ENCODE data around the gene FRG2B. TPM values are rescaled to one million over a fixed set of nuclear protein-coding genes. Genes with fewer than 3 reads are reported as not detected.

FRG2B gene
- total and polyA plus RNA-seq, 2 of the 13 experiments (the other 11 are each of a cell fraction or from before 2014, with no cell fraction given), result not detected

DNA sequence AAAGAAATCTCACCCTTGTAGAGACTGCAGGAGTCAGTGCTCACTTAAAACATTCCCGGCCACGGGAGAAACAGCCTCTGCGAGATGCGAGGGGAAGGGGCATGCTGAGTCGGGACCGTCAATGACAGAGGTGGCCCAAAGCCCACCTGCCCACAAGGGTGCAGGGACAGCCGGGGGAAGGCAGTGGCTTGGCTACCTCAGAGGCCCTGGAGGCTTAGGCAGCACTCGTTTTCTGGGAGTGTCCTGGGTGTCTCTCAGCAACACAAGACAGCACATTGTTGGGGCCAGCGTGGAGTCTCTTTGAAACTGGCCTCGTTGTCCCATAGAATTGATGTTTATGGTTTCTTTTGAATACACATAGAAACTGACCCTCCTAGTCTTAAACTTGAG lies 35.6 kb downstream of the FRG2B start (continued):
- TF ChIP-seq, protein P1, sequence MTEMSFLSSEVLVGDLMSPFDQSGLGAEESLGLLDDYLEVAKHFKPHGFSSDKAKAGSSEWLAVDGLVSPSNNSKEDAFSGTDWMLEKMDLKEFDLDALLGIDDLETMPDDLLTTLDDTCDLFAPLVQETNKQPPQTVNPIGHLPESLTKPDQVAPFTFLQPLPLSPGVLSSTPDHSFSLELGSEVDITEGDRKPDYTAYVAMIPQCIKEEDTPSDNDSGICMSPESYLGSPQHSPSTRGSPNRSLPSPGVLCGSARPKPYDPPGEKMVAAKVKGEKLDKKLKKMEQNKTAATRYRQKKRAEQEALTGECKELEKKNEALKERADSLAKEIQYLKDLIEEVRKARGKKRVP (CRISPR knock-in tag; IDR thresholded peaks at IDR 0.05), result no peak
- TF ChIP-seq, protein P2, sequence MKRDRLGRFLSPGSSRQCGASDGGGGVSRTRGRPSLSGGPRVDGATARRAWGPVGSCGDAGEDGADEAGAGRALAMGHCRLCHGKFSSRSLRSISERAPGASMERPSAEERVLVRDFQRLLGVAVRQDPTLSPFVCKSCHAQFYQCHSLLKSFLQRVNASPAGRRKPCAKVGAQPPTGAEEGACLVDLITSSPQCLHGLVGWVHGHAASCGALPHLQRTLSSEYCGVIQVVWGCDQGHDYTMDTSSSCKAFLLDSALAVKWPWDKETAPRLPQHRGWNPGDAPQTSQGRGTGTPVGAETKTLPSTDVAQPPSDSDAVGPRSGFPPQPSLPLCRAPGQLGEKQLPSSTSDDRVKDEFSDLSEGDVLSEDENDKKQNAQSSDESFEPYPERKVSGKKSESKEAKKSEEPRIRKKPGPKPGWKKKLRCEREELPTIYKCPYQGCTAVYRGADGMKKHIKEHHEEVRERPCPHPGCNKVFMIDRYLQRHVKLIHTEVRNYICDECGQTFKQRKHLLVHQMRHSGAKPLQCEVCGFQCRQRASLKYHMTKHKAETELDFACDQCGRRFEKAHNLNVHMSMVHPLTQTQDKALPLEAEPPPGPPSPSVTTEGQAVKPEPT (CRISPR knock-in tag; IDR thresholded peaks at IDR 0.05; ENCODE audit: low read depth), result no peak

DNA sequence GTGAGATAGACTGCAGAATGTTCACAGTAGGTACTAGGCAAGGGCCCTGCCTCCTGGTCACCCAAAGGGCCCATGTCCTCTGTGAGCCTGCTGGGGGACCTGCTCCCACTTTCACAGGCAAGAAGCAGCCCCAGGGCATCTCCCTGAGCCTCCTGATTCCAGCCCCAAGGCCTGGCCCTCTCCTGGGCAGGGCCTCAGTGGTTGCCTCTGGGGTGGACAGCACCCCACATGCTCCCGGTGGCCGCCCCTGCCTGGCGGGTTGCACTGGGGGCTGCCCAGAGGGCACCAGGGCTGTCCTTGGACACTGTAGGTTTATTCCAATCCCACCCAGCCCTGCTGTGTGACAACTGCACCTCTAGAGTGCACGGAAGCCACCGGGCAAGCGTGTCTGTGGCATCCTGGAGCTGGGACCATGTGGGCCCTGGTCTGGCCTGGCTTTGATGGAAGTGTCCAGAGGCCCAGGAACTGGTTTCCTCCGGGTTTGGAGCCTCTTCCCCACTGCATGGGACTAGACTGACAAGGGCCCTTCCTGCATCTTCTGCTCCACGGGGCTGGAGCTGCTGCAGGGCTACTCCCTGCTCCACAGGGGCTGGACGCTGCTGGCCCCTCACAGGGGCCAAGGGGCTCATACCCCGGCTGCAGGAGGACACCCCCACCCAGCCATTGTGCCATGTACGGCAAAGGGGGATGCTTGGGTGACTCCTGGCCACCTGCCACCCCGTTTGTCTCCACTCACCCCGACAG lies 36.2 kb downstream of the FRG2B start:
- no peak for DNase-seq (ENCODE audit: low spot score)
- H2AFZ ChIP-seq (ENCODE audit: low read length), result no peak overlapping the region
- no TSS peak for BruUV-seq (replicated peaks)
- in situ Hi-C loops (cut with HindIII; ENCODE audit: extremely low pct_ligation_motif_present, low pct_unique_long_range_greater_than_20kb), result no loop called here
- H3K4me2 ChIP-seq (ENCODE audit: low read depth, low read length), result no peak overlapping the region
- ChIA-PET CTCF (ENCODE audit: low intra/inter-chr PET ratio, low total read pairs) (no interaction called here), POLR2A (no interaction called here)
- no peaks in the 10 kb centered on the region for H3K36me3 ChIP-seq (replicated peaks in 1 of 2; ENCODE audit: control insufficient read depth in 1 of 2, insufficient read depth in 2 of 2, low read length in 2 of 2)
- no peak overlapping the region for H3K4me3 ChIP-seq (replicated peaks in 1 of 3; ENCODE audit: insufficient read depth in 1 of 3, low read depth in 2 of 3, low read length in 3 of 3)
- no peaks in the 10 kb centered on the region for H3K9me3 ChIP-seq (ENCODE audit: low read length)
- peaks cover 3 to 28% of the 10 kb centered on the region in 2 experiments; a peak in 3 of 5 replicates for H3K27me3 ChIP-seq (ENCODE audit: control insufficient read depth in 1 of 2, insufficient read depth in 2 of 2, low read length in 2 of 2)
- H4K20me1 ChIP-seq (ENCODE audit: insufficient read depth, low read length), result no peaks in the 10 kb centered on the region
- no peak for FAIRE-seq
- intact Hi-C loops (cut with micrococcal nuclease; ENCODE audit: unreplicated experiment), result no loop called here
- no peak overlapping the region for H3K27ac ChIP-seq (ENCODE audit: extremely low read length, insufficient read depth, low read length)
- no peak overlapping the region for H3K9ac ChIP-seq (ENCODE audit: insufficient read depth, low read depth, low read length)
- H3K4me1 ChIP-seq (ENCODE audit: insufficient read depth, low read length), result no peaks in the 10 kb centered on the region
- H3K79me2 ChIP-seq (ENCODE audit: insufficient read depth, low read length), result no peaks in the 10 kb centered on the region
- no peak for ATAC-seq
- WGBS (ENCODE audit: low lambda C conversion rate), result 6% methylated on average over 10 of the region's 13 CpGs
- TF ChIP-seq JUND (CRISPR knock-in tag; IDR thresholded peaks at IDR 0.05), result no peak
- TF ChIP-seq, protein P3, sequence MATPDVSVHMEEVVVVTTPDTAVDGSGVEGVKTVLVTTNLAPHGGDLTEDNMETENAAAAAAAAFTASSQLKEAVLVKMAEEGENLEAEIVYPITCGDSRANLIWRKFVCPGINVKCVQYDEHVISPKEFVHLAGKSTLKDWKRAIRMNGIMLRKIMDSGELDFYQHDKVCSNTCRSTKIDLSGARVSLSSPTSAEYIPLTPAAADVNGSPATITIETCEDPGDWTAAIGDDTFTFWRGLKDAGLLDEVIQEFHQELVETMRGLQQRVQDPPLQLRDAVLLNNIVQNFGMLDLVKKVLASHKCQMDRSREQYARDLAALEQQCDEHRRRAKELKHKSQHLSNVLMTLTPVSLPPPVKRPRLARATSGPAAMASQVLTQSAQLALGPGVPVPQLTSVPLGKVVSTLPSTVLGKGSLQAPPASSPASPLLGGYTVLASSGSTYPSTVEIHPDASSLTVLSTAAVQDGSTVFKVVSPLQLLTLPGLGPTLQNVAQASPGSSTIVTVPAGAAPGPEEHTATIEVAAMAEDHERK (CRISPR knock-in tag; IDR thresholded peaks at IDR 0.05; ENCODE audit: low read depth), result no peak
- no peak for TF ChIP-seq KDM6A (CRISPR knock-in tag; IDR thresholded peaks at IDR 0.05; ENCODE audit: low read depth)
- TF ChIP-seq FOXC1 (CRISPR knock-in tag; IDR thresholded peaks at IDR 0.05; ENCODE audit: borderline replicate concordance), result no peak
- no peak for TF ChIP-seq KAT7 (CRISPR knock-in tag; IDR thresholded peaks at IDR 0.05; ENCODE audit: borderline replicate concordance)
- TF ChIP-seq, protein P4, sequence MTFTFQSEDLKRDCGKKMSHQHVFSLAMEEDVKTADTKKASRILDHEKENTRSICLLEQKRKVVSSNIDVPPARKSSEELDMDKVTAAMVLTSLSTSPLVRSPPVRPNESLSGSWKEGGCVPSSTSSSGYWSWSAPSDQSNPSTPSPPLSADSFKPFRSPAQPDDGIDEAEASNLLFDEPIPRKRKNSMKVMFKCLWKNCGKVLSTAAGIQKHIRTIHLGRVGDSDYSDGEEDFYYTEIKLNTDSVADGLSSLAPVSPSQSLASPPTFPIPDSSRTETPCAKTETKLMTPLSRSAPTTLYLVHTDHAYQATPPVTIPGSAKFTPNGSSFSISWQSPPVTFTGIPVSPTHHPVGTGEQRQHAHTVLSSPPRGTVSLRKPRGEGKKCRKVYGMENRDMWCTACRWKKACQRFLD (CRISPR knock-in tag; IDR thresholded peaks at IDR 0.05; ENCODE audit: borderline replicate concordance), result no peak
- TF ChIP-seq SNAPC2 (CRISPR knock-in tag; IDR thresholded peaks at IDR 0.05), result no peak
- TF ChIP-seq ZNF737 (CRISPR knock-in tag; IDR thresholded peaks at IDR 0.05; ENCODE audit: borderline replicate concordance), result no peak
- no peak for TF ChIP-seq ZNF326 (CRISPR knock-in tag; IDR thresholded peaks at IDR 0.05; ENCODE audit: borderline replicate concordance)
- TF ChIP-seq, protein P5, sequence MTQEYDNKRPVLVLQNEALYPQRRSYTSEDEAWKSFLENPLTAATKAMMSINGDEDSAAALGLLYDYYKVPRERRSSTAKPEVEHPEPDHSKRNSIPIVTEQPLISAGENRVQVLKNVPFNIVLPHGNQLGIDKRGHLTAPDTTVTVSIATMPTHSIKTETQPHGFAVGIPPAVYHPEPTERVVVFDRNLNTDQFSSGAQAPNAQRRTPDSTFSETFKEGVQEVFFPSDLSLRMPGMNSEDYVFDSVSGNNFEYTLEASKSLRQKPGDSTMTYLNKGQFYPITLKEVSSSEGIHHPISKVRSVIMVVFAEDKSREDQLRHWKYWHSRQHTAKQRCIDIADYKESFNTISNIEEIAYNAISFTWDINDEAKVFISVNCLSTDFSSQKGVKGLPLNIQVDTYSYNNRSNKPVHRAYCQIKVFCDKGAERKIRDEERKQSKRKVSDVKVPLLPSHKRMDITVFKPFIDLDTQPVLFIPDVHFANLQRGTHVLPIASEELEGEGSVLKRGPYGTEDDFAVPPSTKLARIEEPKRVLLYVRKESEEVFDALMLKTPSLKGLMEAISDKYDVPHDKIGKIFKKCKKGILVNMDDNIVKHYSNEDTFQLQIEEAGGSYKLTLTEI (CRISPR knock-in tag; conservative IDR thresholded peaks at IDR 0.05), result no peak
- TF ChIP-seq PRPF4 (IDR thresholded peaks at IDR 0.05; ENCODE audit: low read depth, low read length, poor library complexity, severe bottlenecking), result no peak

All from HepG2 (cell line).